Caco-2 (cell line): ENCODE data around the gene KRTAP6-1. TPM values are rescaled to one million over a fixed set of nuclear protein-coding genes. Genes with fewer than 3 reads are reported as not detected.

Experiments
- BruUV-seq: library from RNA; stranded (reverse); fragments of 400-500 nt; replicated peaks from 2 replicates; lab custom pipeline; 2021; lab: Mats Ljungman, UMichigan
- CTCF ChIA-PET: fragments of 300-600 bp; sonication (Branson Sonifier 250); formaldehyde crosslinking; loops from one replicate; lab custom pipeline; 2022; ENCODE audit warnings: antibody characterized with exemption; lab: Charles Lee
- POLR2A ChIA-PET: fragments of 300-600 bp; sonication (Branson Sonifier 250); formaldehyde crosslinking; loops from one replicate; lab custom pipeline; 2022; ENCODE audit warnings: antibody characterized with exemption; lab: Charles Lee
- DNase-seq, 2 experiments: peaks; one replicate each; pipeline versions ENCODE4 v3.0.0 to v3.0.0-alpha.2; 2020 to 2022
- H3K27me3 ChIP-seq: replicated peaks from 2 replicates; pipeline ENCODE4 v1.6.0; 2011; ENCODE audit warnings: low read length; ENCODE audit not compliant: control insufficient read depth, insufficient read depth
- H3K36me3 ChIP-seq: 2 replicates; pipeline ENCODE4 v1.5.1; 2011; ENCODE audit warnings: low read length; ENCODE audit not compliant: control insufficient read depth, insufficient read depth
- H3K4me1 ChIP-seq: fragments of 250-450 bp; sonication (Bioruptor Pico); 2 replicates; pipeline ENCODE4 v1.5.1; 2020; ENCODE audit warnings: mild to moderate bottlenecking
- H3K4me3 ChIP-seq: 2 replicates; pipeline ENCODE4 v1.5.1; 2011; ENCODE audit warnings: low read depth, mild to moderate bottlenecking, control low read depth, low read length
- H3K9me3 ChIP-seq: fragments of 250-450 bp; sonication (Bioruptor Pico); 2 replicates; pipeline ENCODE4 v1.5.1; 2020; ENCODE audit warnings: mild to moderate bottlenecking, moderate library complexity
- H3K27ac Mint-ChIP-seq: one replicate; pipeline ENCODE4 v1.8.0; 2022; ENCODE audit warnings: mixed read lengths; ENCODE audit not compliant: unreplicated experiment
- H3K27me3 Mint-ChIP-seq: one replicate; pipeline ENCODE4 v1.8.0; 2022; ENCODE audit warnings: mixed read lengths; ENCODE audit not compliant: insufficient read depth, unreplicated experiment
- H3K36me3 Mint-ChIP-seq: one replicate; pipeline ENCODE4 v1.8.0; 2022; ENCODE audit warnings: mild to moderate bottlenecking, mixed read lengths; ENCODE audit not compliant: insufficient read depth, unreplicated experiment
- H3K4me1 Mint-ChIP-seq: one replicate; pipeline ENCODE4 v1.8.0; 2022; ENCODE audit warnings: low read depth, mixed read lengths; ENCODE audit not compliant: unreplicated experiment
- H3K4me3 Mint-ChIP-seq: one replicate; pipeline ENCODE4 v1.8.0; 2022; ENCODE audit warnings: mild to moderate bottlenecking, moderate library complexity, mixed read lengths; ENCODE audit not compliant: unreplicated experiment
- H3K9me3 Mint-ChIP-seq: one replicate; pipeline ENCODE4 v1.8.0; 2022; ENCODE audit warnings: mixed read lengths; ENCODE audit not compliant: unreplicated experiment
- CTCF ChIP-seq, 2 experiments: fragments of 200-600 bp in 1 of 2; IDR thresholded peaks; 1 replicate in 1 of 2; 2 replicates in 1 of 2; pipeline versions ENCODE4 v1.5.1 to v1.8.0; 2011 to 2022; ENCODE audit warnings: antibody characterized with exemption in 1 of 2, control low read depth in 1 of 2, inconsistent platforms in 1 of 2, low read depth in 1 of 2, low read length in 1 of 2, mild to moderate bottlenecking in 1 of 2, moderate library complexity in 1 of 2; ENCODE audit not compliant: insufficient read depth in 1 of 2, severe bottlenecking in 1 of 2, unreplicated experiment in 1 of 2
- intact Hi-C: fragments of 100-400 bp; cut with micrococcal nuclease; formaldehyde crosslinking; loops from one replicate; pipeline ENCODE4 v1.10.0; 2022; ENCODE audit not compliant: unreplicated experiment
- total RNA-seq: library from RNA; stranded (reverse); gene quantifications from 2 replicates; pipeline ENCODE4 v1.2.3, GENCODE V29; 2022

KRTAP6-1 gene
- total RNA-seq, 1 experiment from 2014 or later: not detected

DNA sequence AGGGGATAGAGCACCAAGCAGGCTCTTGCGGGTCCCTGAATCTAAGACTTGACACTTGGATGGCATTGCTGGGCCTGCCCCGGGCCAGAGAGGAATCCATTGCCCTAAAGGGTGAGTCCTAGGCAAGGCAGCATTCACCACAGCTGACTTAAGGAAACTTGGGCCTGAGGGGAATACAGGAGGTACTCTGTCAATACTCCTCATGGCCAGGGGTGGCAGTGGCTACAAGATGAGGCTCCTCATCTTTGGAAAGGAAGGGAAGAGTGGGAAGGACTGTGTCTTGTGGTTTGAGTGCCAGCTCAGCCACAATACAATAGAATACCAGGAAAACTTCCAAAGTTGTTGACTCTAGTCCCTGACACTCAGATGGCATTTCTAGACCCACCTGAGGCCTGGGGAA is 7.8 kb downstream of the KRTAP6-1 start:
- no peaks in the 10 kb centered on the region for H3K27me3 Mint-ChIP-seq
- peaks cover 6% of the 10 kb centered on the region for H3K4me1 Mint-ChIP-seq
- Histone ChIP-seq H3K36me3 (no peaks in the 10 kb centered on the region), H3K4me3 (no peak overlapping the region), H3K4me1 (no peaks in the 10 kb centered on the region), H3K27me3 (no peaks in the 10 kb centered on the region), H3K9me3 (no peaks in the 10 kb centered on the region)
- H3K27ac Mint-ChIP-seq: no peak overlapping the region
- ChIA-PET CTCF (no interaction called here), POLR2A (no interaction called here)
- TF ChIP-seq CTCF (IDR thresholded peaks at IDR 0.05; ENCODE audit: insufficient read depth in 1 of 2, low read depth in 1 of 2, low read length in 1 of 2, severe bottlenecking in 1 of 2, unreplicated experiment in 1 of 2): no peak
- no peak for DNase-seq
- H3K9me3 Mint-ChIP-seq: peaks cover 4% of the 10 kb centered on the region
- intact Hi-C loops: no loop called here
- H3K4me3 Mint-ChIP-seq: no peak overlapping the region
- no TSS peak for BruUV-seq
- H3K36me3 Mint-ChIP-seq: no peaks in the 10 kb centered on the region

DNA sequence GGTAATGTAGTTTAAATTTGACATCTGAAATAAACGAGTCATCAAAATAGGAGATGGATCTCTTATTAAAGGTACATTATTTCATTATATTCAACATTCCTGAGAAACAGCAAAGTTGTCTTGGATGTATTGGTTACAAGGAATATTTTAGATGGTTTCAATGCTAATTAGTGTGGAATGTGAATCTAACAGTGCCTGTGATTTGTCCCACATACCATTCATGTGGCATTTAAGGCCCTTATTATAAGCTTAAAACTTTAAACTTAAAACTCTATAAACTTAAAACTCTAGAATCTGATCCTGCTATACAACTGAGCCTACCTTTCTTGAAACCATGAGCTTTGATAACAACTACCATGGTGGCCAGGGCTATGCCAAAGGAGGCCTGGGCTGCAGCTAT is 12.9 kb downstream of the KRTAP6-1 start, which contains the start of gene KRTAP22-1:
Gene KRTAP22-1, plus strand, starts transcription at position 301 of the 400 bp plus-strand sequence.
- no peaks in the 10 kb centered on the region for H3K27me3 Mint-ChIP-seq
- Histone ChIP-seq H3K4me1 (no peaks in the 10 kb centered on the region), H3K4me3 (no peak within 1 kb of the TSS), H3K27me3 (no peaks in the 10 kb centered on the region), H3K36me3 (no peaks in the 10 kb centered on the region), H3K9me3 (no peaks in the 10 kb centered on the region)
- H3K36me3 Mint-ChIP-seq: no peaks in the 10 kb centered on the region
- CTCF ChIA-PET: no interaction called here
- no peak within 1 kb of the TSS for H3K4me3 Mint-ChIP-seq
- no peaks in the 10 kb centered on the region for H3K9me3 Mint-ChIP-seq
- no TSS peak for BruUV-seq
- POLR2A ChIA-PET: no interaction called here
- no peak for TF ChIP-seq CTCF (IDR thresholded peaks at IDR 0.05; ENCODE audit: insufficient read depth in 1 of 2, low read depth in 1 of 2, low read length in 1 of 2, severe bottlenecking in 1 of 2, unreplicated experiment in 1 of 2)
- DNase-seq: no peak
- H3K27ac Mint-ChIP-seq: no peak within 1 kb of the TSS
- H3K4me1 Mint-ChIP-seq: peaks cover 6% of the 10 kb centered on the region
- intact Hi-C loops: no loop called here

DNA sequence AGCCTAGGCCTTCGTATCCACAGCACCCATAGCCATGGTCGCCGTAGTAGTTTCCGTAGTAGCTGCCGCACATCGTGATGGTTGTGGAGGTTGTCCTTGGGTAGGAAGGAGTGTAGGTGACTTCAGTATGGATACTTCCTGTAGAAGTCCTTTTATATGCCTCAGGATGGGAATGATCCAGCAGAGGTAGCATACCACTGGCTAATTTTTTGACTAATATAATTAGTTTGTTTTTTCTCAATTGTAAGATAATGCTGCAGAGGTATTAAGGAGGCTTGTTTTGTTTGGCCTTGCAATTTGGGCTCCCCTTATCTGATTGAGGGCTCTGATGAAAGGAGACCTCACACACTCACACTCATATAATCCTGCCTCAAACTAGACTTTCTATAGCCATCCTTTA is 14.9 kb downstream of the KRTAP6-1 start, which contains the start of gene KRTAP6-2:
Gene KRTAP6-2, minus strand, starts transcription at position 101 of the 400 bp plus-strand sequence. Its CDS starts 28 bp downstream, at position 73.
- Histone ChIP-seq H3K27me3 (no peaks in the 10 kb centered on the region), H3K4me1 (no peaks in the 10 kb centered on the region), H3K4me3 (no peak within 1 kb of the TSS), H3K9me3 (no peaks in the 10 kb centered on the region), H3K36me3 (no peaks in the 10 kb centered on the region)
- Mint-ChIP-seq H3K27me3 (no peaks in the 10 kb centered on the region), H3K4me3 (no peak within 1 kb of the TSS), H3K27ac (no peak within 1 kb of the TSS), H3K4me1 (peaks cover 6% of the 10 kb centered on the region), H3K9me3 (no peaks in the 10 kb centered on the region), H3K36me3 (no peaks in the 10 kb centered on the region)
- no peak for DNase-seq
- no TSS peak for BruUV-seq
- intact Hi-C loops: no loop called here
- POLR2A ChIA-PET: no interaction called here
- CTCF ChIA-PET: no interaction called here
- no peak for TF ChIP-seq CTCF (IDR thresholded peaks at IDR 0.05; ENCODE audit: insufficient read depth in 1 of 2, low read depth in 1 of 2, low read length in 1 of 2, severe bottlenecking in 1 of 2, unreplicated experiment in 1 of 2)
